ENCODE data around the gene POMT2. TPM values are rescaled to one million over a fixed set of nuclear protein-coding genes. Genes with fewer than 3 reads are reported as not detected.

The POMT2 gene
- total RNA-seq, 2 experiments from 2014 or later, result 7.6 to 8.2 TPM

- H3K27me3 Mint-ChIP-seq, result no peaks in the 10 kb centered on the region
- Histone ChIP-seq H3K36me3 (ENCODE audit: insufficient read depth, low read length) (no peaks in the 10 kb centered on the region), H3K27me3 (ENCODE audit: control insufficient read depth in 1 of 2, insufficient read depth in 2 of 2, low read length in 2 of 2) (no peaks in the 10 kb centered on the region), H3K27ac (ENCODE audit: low read depth in 1 of 2, low read length in 2 of 2) (no peak overlapping the region), H3K4me1 (ENCODE audit: insufficient read depth, low read length) (peaks cover 16% of the 10 kb centered on the region), H3K9me3 (ENCODE audit: control insufficient read depth in 1 of 2, insufficient read depth in 1 of 2, low read length in 2 of 2) (no peaks in the 10 kb centered on the region), H3K4me3 (ENCODE audit: low read length) (no peak overlapping the region)
- CTCF ChIA-PET, result no interaction called here
- no peak for DNase-seq
- no peak for TF ChIP-seq CTCF (IDR thresholded peaks at IDR 0.05)
- peaks cover 9% of the 10 kb centered on the region for H3K36me3 Mint-ChIP-seq (ENCODE audit: low read depth)
- intact Hi-C loops (cut with DNase I, micrococcal nuclease), result loop anchor here (5.0 kb wide), 2 partner anchors 383 to 1172 kb away; partner anchors contain the start of genes ALKBH1 (in 2 of the 2), SLIRP (in 2 of the 2) and GPATCH2L (in 1 of the 2)
- POLR2A ChIA-PET, result no interaction called here
- H3K4me1 Mint-ChIP-seq (ENCODE audit: low read depth), result peaks cover 26% of the 10 kb centered on the region
- ATAC-seq (ENCODE audit: poor library complexity), result no peak
- no peak overlapping the region for H3K27ac Mint-ChIP-seq
- peak overlapping the region; percentile 15 for H3K4me3 Mint-ChIP-seq
- no peaks in the 10 kb centered on the region for H3K9me3 Mint-ChIP-seq
These were observed 3.6 kb upstream of the POMT2 start for GRCh38 chr14:77324289-77324688.

GRCh38 chr14:77323571-77323970, 2.9 kb upstream of the POMT2 start:
- no peaks in the 10 kb centered on the region for H3K36me3 ChIP-seq (ENCODE audit: insufficient read depth, low read length)
- H3K4me1 ChIP-seq (ENCODE audit: insufficient read depth, low read length), result peaks cover 16% of the 10 kb centered on the region
- no peak for DNase-seq
- Mint-ChIP-seq H3K36me3 (ENCODE audit: low read depth) (peaks cover 9% of the 10 kb centered on the region), H3K9me3 (no peaks in the 10 kb centered on the region), H3K27ac (no peak overlapping the region), H3K27me3 (no peaks in the 10 kb centered on the region), H3K4me3 (no peak overlapping the region), H3K4me1 (ENCODE audit: low read depth) (peaks cover 26% of the 10 kb centered on the region)
- no peak for ATAC-seq (ENCODE audit: poor library complexity)
- H3K27ac ChIP-seq (ENCODE audit: low read depth in 1 of 2, low read length in 2 of 2), result no peak overlapping the region
- CTCF ChIA-PET, result interaction anchor here (1.0 kb wide), 1 partner anchor 136 kb away, joined by 3 read pairs; no protein-coding TSS in a partner anchor
- no peak overlapping the region for H3K4me3 ChIP-seq (ENCODE audit: low read length)
- intact Hi-C loops (cut with DNase I, micrococcal nuclease), result loop anchor here (2.0 to 5.0 kb wide), 4 partner anchors 55 to 1171 kb away; partner anchors contain the start of genes ALKBH1 (in 2 of the 2), SLIRP (in 2 of the 2), GPATCH2L (in 1 of the 2) and SNW1 (in 1 of the 2)
- POLR2A ChIA-PET, result interaction anchor here (0.6 kb wide), 1 partner anchor 320 kb away, joined by 3 read pairs; no protein-coding TSS in a partner anchor
- no peaks in the 10 kb centered on the region for H3K9me3 ChIP-seq (ENCODE audit: control insufficient read depth in 1 of 2, insufficient read depth in 1 of 2, low read length in 2 of 2)
- no peak for TF ChIP-seq CTCF (IDR thresholded peaks at IDR 0.05)
- H3K27me3 ChIP-seq (ENCODE audit: control insufficient read depth in 1 of 2, insufficient read depth in 2 of 2, low read length in 2 of 2), result no peaks in the 10 kb centered on the region

GRCh38 chr14:77322951-77323350, 2.3 kb upstream of the POMT2 start:
- peak overlapping the region; percentile 100 for H3K4me3 Mint-ChIP-seq
- Histone ChIP-seq H3K4me1 (ENCODE audit: insufficient read depth, low read length) (peaks cover 16% of the 10 kb centered on the region), H3K9me3 (ENCODE audit: control insufficient read depth in 1 of 2, insufficient read depth in 1 of 2, low read length in 2 of 2) (no peaks in the 10 kb centered on the region), H3K27me3 (ENCODE audit: control insufficient read depth in 1 of 2, insufficient read depth in 2 of 2, low read length in 2 of 2) (no peaks in the 10 kb centered on the region), H3K27ac (ENCODE audit: low read depth in 1 of 2, low read length in 2 of 2) (no peak overlapping the region), H3K4me3 (ENCODE audit: low read length) (no peak overlapping the region), H3K36me3 (ENCODE audit: insufficient read depth, low read length) (no peaks in the 10 kb centered on the region)
- no peak overlapping the region for H3K27ac Mint-ChIP-seq
- DNase-seq (no peak), ATAC-seq (ENCODE audit: poor library complexity) (no peak)
- POLR2A ChIA-PET, result interaction anchor here (0.9 kb wide), 1 partner anchor 134 kb away, joined by 3 read pairs; the partner anchor contains the start of gene VIPAS39
- CTCF ChIA-PET, result interaction anchor here (1.0 kb wide), 1 partner anchor 137 kb away, joined by 3 read pairs; no protein-coding TSS in a partner anchor
- no peaks in the 10 kb centered on the region for H3K9me3 Mint-ChIP-seq
- peaks cover 9% of the 10 kb centered on the region for H3K36me3 Mint-ChIP-seq (ENCODE audit: low read depth)
- intact Hi-C loops (cut with DNase I, micrococcal nuclease), result loop anchor here (2.0 to 5.0 kb wide), 4 partner anchors 56 to 1171 kb away; partner anchors contain the start of genes ALKBH1 (in 2 of the 2), SLIRP (in 2 of the 2), GPATCH2L (in 1 of the 2) and SNW1 (in 1 of the 2)
- no peaks in the 10 kb centered on the region for H3K27me3 Mint-ChIP-seq
- TF ChIP-seq CTCF (IDR thresholded peaks at IDR 0.05), result no peak
- peaks cover 26% of the 10 kb centered on the region for H3K4me1 Mint-ChIP-seq (ENCODE audit: low read depth)

Measured in CD4-positive, alpha-beta T cell (primary cell).